BJ (cell line): ENCODE measurements around the gene TMEM258. TPM values are rescaled to one million over a fixed set of nuclear protein-coding genes. Genes with fewer than 3 reads are reported as not detected.

Experiments used
- CTCF ChIA-PET: fragments of 350-600 bp; formaldehyde crosslinking; extraction: SDS; loops from one replicate; lab custom pipeline; 2021; ENCODE audit warnings: antibody characterized with exemption, inconsistent platforms; lab: Yijun Ruan, JAX
- POLR2A ChIA-PET: fragments of 300-600 bp; sonication (Branson Sonifier 250); formaldehyde crosslinking; extraction: SDS; loops from one replicate; lab custom pipeline; 2021; ENCODE audit warnings: antibody characterized with exemption; lab: Charles Lee
- DNase-seq: peaks from one replicate; pipeline ENCODE4 v3.0.0-alpha.2; 2011; ENCODE audit warnings: low read depth
- H3K27me3 ChIP-seq: 2 replicates; pipeline ENCODE4 v1.6.0; 2011; ENCODE audit warnings: low read length; ENCODE audit not compliant: control insufficient read depth, insufficient read depth
- H3K36me3 ChIP-seq: 2 replicates; pipeline ENCODE4 v1.5.1; 2011; ENCODE audit warnings: low read length; ENCODE audit not compliant: control insufficient read depth, insufficient read depth
- H3K4me3 ChIP-seq: 2 replicates; pipeline ENCODE4 v1.5.1; 2011; ENCODE audit warnings: low read depth, mild to moderate bottlenecking, control low read depth, low read length
- CTCF ChIP-seq: IDR thresholded peaks from 2 replicates; pipeline ENCODE4 v1.5.1; 2011; ENCODE audit warnings: low read depth, mild to moderate bottlenecking, control low read depth, inconsistent platforms, low read length, moderate library complexity; ENCODE audit not compliant: insufficient read depth
- polyA plus RNA-seq: library from polyadenylated mRNA; depleted of rRNA; stranded (reverse); fragments of >200 nt; gene quantifications from 2 replicates; pipeline ENCODE4 v1.2.3, GENCODE V29; 2011

The TMEM258 gene
- polyA plus RNA-seq, 1 experiment, result 371 TPM

- Histone ChIP-seq H3K4me3 (no peak overlapping the region), H3K27me3 (no peaks in the 10 kb centered on the region), H3K36me3 (peaks cover 3% of the 10 kb centered on the region; the same call in 1 of the 2 replicates)
- TF ChIP-seq CTCF, result no peak
- ChIA-PET CTCF (interaction anchor here (0.7 to 3.3 kb wide), 9 partner anchors 11 to 328 kb away, joined by 3 to 15 read pairs (median 3); partner anchors contain the start of gene FADS2), POLR2A (no interaction called here)
- DNase-seq, result no peak
These were observed 12.5 kb downstream of the TMEM258 start for GRCh38 chr11:61779666-61780525.

- POLR2A ChIA-PET, result no interaction called here
These were observed 13.3 kb downstream of the TMEM258 start for GRCh38 chr11:61778920-61779650.

GRCh38 chr11:61778357-61778886 lies 14.0 kb downstream of the TMEM258 start:
- no peak for DNase-seq
- Histone ChIP-seq H3K4me3 (no peak overlapping the region), H3K36me3 (no peaks in the 10 kb centered on the region), H3K27me3 (no peaks in the 10 kb centered on the region)
- TF ChIP-seq CTCF, result no peak
- POLR2A ChIA-PET, result no interaction called here
- CTCF ChIA-PET, result interaction anchor here (1.4 to 5.0 kb wide), 5 partner anchors 10 to 32 kb away, joined by 3 to 25 read pairs (median 6); no protein-coding TSS in a partner anchor

More at GRCh38 chr11:61778920-61779650, 13.3 kb downstream of the TMEM258 start:
- no peak for DNase-seq
- no peak for TF ChIP-seq CTCF
- CTCF ChIA-PET, result interaction anchor here (0.7 to 2.5 kb wide), 3 partner anchors 26 to 46 kb away, joined by 3 to 7 read pairs (median 3); no protein-coding TSS in a partner anchor
- Histone ChIP-seq H3K27me3 (no peaks in the 10 kb centered on the region), H3K4me3 (no peak overlapping the region), H3K36me3 (no peaks in the 10 kb centered on the region)

- Histone ChIP-seq H3K4me3 (no peak overlapping the region), H3K36me3 (no peaks in the 10 kb centered on the region), H3K27me3 (no peaks in the 10 kb centered on the region)
- no peak for DNase-seq
- TF ChIP-seq CTCF, result no peak
- ChIA-PET POLR2A (no interaction called here), CTCF (interaction anchor here (0.7 to 5.0 kb wide), 8 partner anchors 9 to 304 kb away, joined by 3 to 25 read pairs (median 5); no protein-coding TSS in a partner anchor)
These were observed 14.9 kb downstream of the TMEM258 start for GRCh38 chr11:61777234-61778090.
